Putamen (tissue), 1 donor: ENCODE data around the gene PRKAA1.
"Not testable (repeated sequence)": the region's sequence is repeated elsewhere in the genome, so short reads cannot be mapped to it uniquely, and the experiment has no call there.

Source experiments
- DNase-seq: peaks from one replicate; pipeline ENCODE4 v3.0.0-alpha.2; 2016; ENCODE audit warnings: low spot score

The PRKAA1 gene

DNA sequence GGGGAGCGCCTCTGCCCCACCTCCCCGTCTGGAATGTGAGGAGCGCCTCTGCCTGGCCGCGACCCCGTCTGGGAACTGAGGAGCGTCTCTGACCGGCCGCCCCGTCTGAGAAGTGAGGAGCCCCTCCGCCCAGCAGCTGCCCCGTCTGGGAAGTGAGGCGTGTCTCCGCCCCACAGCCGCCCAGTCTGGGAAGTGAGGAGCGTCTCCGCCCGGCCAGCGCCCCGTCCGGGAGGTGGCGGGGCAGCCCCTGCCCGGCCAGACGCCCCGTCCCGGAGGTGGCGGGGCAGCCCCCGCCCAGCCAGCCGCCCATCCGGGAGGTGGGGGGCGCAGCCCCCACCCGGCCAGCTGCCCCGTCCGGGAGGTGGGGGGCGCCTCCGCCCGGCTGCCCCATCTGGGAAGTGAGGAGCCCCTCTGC is 75.7 kb downstream of the PRKAA1 start:
- DNase-seq, result not testable (repeated sequence)

GRCh38 chr5:40720069-40720468 is 78.1 kb downstream of the PRKAA1 start:
- no peak for DNase-seq

- no peak for DNase-seq
Observed at GRCh38 chr5:40717281-40717680, 80.9 kb downstream of the PRKAA1 start.

DNA sequence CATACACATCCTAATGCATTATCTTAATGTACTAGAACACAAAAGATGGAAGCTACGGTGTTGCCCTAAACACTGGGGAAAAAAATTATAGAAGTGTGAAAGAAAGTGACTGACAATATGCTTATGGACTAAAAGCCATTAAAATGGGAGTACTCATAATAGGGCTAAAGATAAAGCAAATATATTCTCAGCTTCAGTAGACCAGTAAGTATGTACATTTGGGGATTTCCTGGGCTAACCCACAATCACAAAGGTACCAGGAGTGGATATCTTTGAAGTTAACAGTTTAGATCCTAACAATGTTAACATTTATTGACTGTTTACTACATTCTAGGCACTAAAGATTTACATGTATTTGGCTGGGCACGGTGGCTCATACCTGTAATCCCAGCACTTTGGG is 81.6 kb downstream of the PRKAA1 start:
- DNase-seq, result no peak

DNA sequence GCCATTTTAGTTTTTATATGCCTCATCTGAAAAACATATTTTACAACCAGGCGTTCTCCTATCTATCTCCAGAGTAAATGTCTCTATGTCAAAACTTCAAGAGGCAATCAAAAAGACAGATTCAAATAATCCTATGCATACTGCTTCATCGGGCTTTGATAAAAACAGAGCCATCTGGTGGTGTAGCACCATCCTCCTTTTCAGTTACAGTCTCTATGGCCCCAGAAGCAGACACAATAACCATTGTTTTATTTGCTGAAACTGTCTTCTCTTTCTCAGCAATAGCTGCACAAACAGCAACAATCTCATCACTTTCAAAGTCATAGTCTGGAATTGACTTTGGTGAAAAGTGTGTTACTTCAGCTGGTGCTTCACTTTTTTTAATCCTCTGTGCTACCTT is 82.2 kb downstream of the PRKAA1 start:
- DNase-seq, result peak; percentile 69

GRCh38 chr5:40714001-40714400 is 84.2 kb downstream of the PRKAA1 start:
- no peak for DNase-seq

GRCh38 chr5:40710575-40710974 is 87.6 kb downstream of the PRKAA1 start:
- not testable (repeated sequence) for DNase-seq
